ENCODE results near the gene HORMAD2.

The HORMAD2 gene

GRCh38 chr22:30171008-30171407, 90.7 kb downstream of the HORMAD2 start:
- no peak for DNase-seq

GRCh38 chr22:30175690-30176288, 95.5 kb downstream of the HORMAD2 start:
- DNase-seq = no peak

GRCh38 chr22:30176431-30176830, 96.2 kb downstream of the HORMAD2 start:
- no peak for DNase-seq

GRCh38 chr22:30178181-30179126, 98.2 kb downstream of the HORMAD2 start:
- no peak for DNase-seq

GRCh38 chr22:30180616-30181015, 100.4 kb downstream of the HORMAD2 start:
- DNase-seq = no peak

GRCh38 chr22:30181459-30182349, 101.4 kb downstream of the HORMAD2 start:
- no peak for DNase-seq

DNA sequence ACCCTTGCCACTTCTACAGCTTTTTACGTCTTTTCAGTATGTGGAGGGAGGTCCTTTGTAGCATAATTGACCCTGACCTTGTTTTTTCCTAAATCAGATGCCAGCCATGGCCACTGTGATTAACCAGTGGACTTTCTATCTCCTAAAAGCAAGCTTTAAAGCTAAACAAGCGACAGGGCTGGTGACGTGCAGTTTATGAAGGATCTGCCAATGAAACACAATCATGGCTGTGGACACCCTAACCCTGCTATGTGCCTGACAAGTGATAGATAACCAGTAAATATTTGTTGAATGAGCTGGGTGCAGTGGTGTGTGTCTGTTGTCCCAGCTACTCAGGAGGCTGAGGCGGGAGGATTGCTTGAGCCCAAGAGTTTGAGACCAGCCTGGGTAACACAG, 102.1 kb downstream of the HORMAD2 start:
- no peak for DNase-seq

- DNase-seq = no peak
Observed at GRCh38 chr22:30182815-30183214, 102.6 kb downstream of the HORMAD2 start.

DNA sequence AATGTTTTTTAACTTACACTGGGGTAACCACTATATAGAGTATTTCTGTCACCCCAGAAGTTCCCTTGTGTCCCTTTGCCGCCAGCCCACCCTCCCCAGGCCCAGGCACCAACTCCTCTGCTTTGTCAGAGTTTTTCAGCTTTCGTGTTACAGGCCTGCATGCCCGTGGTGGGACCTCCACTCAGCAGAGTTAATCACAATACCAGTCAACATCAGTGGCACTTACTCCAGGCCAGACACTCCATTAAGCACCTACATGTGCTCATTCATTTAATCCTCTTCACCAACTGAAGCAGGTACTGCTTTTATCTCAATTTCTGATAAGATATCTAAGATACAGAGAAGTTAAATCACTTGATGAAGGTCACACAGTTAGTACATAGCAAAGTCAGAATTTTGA, 103.0 kb downstream of the HORMAD2 start:
- no peak for DNase-seq

DNA sequence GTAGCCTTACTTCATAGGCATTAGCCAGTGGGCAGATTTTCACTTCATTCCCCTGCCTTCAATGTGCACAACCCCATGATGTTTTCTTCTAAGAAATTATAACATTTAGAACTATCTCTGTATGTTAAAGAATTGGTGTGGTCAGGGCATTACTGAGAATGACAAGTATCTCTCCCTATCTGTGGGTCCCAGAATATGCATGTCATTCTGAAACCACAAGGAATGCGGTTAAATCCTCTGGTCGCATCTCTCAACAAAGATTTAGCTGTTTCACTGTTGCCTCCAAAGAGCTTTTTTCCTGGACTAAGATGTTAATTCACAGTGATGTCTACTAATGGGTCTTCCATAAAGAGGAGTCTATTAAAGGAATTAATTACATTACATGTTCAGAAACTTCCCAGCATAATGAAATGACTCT, 103.6 kb downstream of the HORMAD2 start:
- DNase-seq = no peak

GRCh38 chr22:30185129-30185528, 104.9 kb downstream of the HORMAD2 start:
- DNase-seq = no peak

- no peak for DNase-seq
Observed at GRCh38 chr22:30185549-30185948, 105.3 kb downstream of the HORMAD2 start.

DNA sequence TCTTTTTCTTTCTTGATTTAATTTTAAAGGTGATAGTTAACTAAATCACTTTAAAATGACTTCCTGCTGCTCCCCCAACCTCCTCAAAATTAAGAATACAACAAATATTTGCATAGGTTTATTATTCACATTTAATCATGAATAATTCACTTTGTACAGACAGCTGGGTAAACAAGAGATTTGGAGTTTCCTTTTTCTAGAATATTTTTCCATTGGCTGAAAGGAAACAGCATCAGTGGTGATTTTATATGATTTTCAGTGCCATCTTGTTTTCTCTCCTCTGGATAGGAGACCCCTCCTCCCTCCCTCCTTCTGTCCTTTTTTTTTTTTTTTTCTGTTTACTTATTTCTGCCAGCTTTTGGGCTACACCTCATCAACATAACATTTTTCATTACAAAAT, 105.8 kb downstream of the HORMAD2 start:
- DNase-seq = no peak

DNA sequence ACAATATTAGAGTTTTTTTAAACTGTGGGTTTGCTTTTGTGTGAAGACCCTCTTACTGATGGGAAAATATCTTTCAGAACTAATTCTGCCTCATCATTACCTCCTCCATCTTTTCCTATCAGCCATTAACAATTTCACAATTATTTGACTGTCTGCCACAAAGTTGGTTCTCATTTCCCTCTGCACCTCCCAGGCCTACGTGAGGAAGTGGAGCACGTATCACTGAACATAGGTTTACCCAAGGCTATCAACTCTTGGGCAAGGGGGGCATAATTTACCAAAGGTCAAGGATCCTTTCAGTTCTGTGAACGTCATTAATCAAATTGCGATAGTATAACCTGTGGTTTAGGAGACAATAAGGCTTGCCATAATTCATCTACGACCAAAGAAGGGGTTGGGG, 106.2 kb downstream of the HORMAD2 start:
- no peak for DNase-seq

GRCh38 chr22:30187094-30187493, 106.8 kb downstream of the HORMAD2 start:
- no peak for DNase-seq

DNA sequence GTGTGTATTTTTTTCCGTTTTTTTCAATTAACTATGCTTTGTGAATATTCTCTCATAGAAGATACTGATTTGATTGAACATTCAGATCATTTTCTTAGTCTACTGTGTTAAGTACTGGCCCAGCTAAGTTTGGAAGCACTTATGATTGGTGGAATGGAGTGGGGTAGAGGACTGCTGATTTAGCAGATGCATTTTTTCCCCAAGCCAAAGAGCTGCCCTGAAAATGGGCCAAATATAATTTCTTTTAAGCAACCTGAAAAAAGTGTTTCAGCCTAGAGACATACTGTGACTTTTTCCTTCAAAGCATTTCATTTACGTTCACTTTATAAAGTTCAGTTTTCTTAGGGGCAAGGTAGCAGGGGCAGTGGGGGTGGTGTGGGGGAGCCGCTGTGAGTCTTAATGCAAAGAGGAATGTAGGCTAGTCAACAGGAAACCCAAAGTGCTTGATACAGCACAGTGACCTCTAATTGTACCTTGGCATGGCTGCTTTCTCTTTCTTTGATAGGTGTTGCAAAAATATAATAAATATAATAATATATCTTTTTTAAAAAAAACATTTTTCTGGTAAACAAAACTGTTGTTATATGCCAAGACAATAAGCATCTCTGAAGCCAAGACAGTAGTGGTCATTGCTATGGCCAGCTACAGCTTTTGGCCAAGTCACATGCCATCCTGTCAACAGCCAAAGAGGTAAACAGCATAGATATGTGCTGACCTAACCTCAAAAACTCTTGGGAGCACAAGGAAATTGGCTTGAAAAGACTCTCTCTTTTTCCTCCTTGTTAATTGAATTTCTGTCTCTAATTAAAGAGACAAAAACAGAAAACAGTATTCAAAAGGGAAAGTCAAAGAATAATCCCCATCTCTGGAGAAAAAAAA, 107.5 kb downstream of the HORMAD2 start:
- no peak for DNase-seq

- no peak for DNase-seq
Observed at GRCh38 chr22:30188911-30189310, 108.6 kb downstream of the HORMAD2 start.

- DNase-seq = no peak
Observed at GRCh38 chr22:30190574-30190973, 110.3 kb downstream of the HORMAD2 start.

DNA sequence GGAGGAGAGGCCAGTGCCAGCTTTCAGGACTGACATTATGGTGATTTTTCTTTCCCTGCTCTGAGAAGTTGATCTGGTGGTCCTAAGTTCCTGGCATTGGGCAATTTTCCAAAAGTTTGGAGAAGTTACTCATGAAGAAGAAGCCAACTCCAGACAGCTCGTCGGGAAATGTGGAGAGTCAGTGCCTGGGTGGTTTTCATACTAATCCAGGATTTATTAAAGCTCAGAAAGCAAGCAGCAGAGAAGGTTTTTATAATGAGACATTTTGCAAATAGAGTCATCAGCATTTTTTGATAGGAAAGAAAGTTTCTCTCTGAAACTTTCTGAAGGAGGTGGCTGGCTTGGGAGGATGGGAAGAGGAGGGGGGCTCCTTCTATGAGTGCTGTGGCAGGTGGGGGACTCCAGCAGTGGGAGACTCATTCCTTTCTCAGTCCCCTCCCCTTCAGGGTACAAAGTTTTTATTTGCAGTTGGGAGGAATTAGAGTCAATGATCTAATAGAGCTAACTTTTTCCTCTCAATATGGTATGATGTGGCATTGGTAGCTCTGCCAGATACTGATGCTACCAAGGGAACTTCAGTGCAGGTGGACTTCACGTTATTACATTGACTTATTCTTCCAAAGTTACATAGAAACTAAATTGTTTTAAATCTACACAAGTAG, 110.9 kb downstream of the HORMAD2 start:
- DNase-seq = no peak

- DNase-seq = no peak
Observed at GRCh38 chr22:30192427-30192826, 112.2 kb downstream of the HORMAD2 start.

DNA sequence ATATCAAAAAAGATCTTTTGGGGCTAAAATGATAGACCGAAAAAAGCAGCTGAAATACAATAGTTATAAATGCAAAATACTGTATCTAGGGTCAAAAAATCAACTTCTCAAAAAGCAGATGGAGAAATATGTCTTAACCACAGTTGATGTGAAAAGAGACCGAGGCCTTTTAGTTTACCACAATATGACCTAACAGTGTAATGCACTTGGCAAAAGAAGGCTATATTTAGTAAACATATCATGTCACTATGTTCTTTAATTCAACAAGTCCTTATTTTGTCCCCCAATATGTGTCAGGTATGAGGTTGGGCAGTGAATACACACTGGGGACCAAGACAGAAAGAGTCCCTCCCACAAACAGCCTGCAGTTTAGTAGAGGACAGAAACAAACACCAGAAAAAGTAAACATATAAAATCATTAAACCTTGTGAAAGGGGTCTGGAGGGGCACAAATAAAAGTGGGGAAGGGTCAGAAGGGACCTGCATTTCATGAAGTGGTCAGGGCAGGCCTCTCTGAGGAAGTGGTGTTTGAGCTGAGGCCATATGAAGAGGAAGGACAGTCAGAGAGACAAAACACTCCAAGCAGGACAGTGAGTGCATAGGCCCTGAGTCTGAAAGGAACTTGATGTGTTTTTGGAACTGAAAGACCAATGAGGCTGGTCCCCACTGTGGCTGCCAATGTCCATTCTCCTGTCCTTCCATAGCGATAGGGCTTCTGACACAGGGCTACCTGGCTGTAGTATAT, 112.9 kb downstream of the HORMAD2 start:
- no peak for DNase-seq

Measured in NCI-H510A (cell line).